GM18508 (cell line): ENCODE data around the gene ROR2.
"Not testable (repeated sequence)": the region's sequence is repeated elsewhere in the genome, so short reads cannot be mapped to it uniquely, and the experiment has no call there.

Experiments used
- ATAC-seq: cut with Tn5 transposase; IDR thresholded peaks from one replicate; pipeline ENCODE4 v1.9.1; 2021; ENCODE audit warnings: moderate number of reproducible peaks; ENCODE audit not compliant: insufficient read depth, unreplicated experiment

ROR2 gene

DNA sequence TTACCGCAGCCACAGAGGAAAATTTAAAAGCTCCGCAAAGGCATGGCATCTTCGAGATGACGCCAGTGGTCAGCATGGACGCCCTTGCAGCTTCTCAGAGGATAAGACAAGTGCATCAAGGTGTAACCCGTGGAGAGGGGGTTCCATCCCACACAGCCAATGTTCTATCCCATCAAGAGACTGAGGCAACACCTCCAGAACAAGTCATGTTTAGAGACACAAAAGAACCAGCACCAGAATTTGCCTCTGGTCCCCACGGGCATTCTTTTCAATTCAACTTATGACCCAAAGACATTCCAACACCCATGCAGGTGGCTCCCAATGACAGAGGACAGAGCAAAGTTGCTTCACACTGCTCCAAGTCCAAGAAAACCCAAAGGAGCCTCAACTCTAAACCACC is 20.7 kb downstream of the ROR2 start:
- ATAC-seq = no peak

DNA sequence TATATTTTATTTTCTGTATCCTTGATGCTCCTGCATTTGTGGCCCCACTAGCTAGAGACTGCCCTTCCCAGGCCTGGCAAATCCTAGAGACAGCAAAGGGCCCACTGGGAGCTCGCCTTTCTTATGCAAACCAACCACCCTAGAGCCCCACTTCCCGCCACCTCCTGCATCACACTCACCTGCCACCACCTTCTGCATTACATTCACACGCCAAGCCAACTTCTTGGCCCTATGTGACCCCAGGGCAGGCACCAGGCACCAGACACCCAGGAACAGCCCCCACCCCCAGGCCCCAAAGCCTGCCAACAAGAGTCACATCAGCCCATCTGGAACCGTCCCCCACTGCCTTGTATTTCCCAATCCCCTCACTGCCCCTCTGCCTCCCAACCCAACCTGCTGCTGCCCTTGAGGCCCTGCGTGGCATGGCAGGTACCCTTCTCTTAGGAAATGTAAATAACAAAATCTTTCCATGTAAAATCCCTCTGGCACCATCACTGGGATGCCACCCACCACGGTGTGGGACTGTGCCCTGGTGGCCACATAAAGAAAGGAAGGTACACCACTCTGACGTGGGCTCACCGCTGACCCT is 22.0 kb downstream of the ROR2 start:
- ATAC-seq = no peak

DNA sequence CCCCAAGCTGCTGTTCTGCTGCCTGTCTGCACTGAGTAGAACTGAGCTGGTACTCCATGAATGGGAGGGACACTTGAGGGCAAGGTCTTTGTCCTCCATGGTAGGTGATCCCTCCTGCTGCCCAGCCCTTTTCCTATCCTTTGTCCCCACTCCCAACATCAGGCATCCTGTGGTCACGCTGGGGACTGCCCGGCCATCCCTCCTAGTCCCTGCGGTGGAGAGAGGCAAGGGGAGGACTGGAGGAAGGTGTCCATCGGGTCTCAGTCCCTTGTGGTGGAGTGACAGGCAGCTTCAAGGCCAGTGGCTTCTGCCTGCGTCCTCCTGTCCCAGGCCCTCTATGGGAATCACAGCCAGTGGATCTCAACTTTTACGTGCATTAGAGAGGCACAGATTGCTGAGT is 25.9 kb downstream of the ROR2 start:
- no peak for ATAC-seq

DNA sequence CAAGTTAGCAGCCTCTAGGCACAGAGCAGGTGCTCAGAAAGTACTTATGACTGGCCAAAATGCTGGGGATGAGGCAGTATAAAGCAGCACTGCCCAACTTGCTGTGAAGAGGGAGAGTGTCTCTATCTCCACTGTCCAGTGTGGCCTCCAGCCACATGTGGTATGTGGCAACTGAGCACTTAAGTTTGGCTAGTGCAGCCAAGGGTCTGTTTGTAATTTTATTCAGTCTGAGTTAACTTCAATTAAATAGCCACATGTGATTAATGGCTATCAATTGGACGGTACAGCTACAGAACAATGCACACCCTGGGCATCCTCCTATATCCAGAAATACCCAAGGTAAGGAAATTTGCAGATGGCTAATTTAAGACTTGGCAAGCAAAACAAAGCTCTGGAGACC is 26.9 kb downstream of the ROR2 start:
- no peak for ATAC-seq

DNA sequence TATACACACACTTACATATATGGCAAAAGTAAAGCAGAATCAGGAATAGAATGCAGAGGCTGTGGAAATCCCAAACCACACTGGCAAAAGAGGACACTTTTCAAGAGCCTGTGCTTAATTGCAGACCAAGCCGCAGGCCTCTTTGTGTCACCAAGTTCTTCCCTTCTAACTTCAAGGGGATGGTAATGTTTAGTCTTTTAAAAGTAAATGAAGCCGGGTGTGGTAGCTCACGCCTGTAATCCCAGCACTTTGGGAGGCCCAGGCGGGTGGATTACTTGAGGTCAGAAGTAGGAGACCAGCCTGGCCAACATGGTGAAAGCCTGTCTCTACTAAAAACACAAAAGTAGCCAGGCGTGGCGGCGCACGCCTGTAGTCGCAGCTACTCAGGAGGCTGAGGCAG is 28.7 kb downstream of the ROR2 start:
- ATAC-seq = no peak

DNA sequence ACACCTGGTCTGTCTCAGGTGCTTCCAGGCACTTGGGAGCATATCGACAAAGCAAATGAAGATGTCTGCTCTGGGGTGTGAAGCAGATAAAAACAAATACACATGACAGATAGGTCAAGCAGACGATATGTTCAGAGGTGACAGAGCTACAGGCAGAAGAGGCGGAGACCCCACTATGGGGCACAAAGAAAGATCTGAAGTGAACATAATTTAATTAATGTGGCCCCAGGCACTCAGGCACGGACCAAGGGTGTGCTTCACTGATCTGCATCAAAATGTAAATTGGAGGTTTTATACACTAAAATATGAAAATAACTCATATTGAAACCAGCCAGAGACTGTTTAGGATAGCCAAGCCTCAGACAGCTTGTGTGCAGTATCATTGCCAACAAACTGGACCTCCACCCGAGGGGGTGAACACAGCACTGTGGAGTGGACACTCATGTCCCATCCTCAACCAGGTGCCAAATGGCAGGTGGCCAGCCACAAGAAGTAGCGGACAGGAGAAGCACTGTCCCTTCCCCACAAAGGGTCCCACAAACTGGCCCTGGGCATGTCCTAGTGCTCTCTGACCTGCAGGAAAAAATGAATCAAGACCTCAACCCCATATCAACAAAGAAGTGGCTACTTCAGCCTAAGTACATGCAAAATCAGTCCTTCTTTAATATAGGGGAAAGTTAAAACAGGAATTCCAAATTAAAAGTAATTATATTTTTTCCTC is 29.2 kb downstream of the ROR2 start:
- ATAC-seq = no peak

DNA sequence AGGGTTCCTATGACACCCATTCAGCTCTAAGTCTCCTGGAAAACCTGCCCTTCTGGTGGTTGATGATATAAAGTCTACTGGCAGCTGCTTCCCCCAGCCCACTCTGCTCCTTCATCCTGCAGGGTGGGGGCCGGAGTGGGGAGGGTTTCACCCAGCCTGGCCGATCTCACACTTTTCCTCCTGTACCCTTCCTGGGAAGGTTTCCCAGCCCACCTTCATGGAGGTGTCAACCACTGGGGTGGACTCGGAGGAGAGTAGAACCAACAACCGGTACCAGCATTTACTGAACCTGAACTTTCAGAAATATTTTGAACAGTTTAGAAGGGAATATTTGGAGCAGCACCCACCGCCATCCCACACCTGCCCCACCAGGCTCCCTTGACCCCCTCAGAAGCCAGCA is 30.4 kb downstream of the ROR2 start:
- ATAC-seq = no peak

DNA sequence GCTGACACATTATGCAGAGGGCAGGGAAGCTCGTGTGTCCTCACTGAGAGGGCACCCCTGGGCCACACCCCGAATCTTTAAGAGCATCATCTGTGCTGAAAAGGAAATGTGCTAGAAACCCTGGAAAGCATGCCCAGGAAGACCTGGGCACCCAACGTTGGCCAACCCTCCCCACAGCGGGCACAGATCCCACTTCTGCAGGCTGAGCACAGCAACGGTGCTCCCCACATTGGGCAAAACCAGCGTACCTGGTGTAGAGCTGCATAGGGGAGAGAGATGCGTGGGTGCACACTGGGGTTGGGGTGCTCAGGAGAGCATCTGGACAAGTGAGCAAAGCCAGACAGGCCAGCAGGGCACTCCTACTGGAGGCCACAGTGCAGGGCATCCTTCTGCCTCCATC is 32.6 kb downstream of the ROR2 start:
- no peak for ATAC-seq

DNA sequence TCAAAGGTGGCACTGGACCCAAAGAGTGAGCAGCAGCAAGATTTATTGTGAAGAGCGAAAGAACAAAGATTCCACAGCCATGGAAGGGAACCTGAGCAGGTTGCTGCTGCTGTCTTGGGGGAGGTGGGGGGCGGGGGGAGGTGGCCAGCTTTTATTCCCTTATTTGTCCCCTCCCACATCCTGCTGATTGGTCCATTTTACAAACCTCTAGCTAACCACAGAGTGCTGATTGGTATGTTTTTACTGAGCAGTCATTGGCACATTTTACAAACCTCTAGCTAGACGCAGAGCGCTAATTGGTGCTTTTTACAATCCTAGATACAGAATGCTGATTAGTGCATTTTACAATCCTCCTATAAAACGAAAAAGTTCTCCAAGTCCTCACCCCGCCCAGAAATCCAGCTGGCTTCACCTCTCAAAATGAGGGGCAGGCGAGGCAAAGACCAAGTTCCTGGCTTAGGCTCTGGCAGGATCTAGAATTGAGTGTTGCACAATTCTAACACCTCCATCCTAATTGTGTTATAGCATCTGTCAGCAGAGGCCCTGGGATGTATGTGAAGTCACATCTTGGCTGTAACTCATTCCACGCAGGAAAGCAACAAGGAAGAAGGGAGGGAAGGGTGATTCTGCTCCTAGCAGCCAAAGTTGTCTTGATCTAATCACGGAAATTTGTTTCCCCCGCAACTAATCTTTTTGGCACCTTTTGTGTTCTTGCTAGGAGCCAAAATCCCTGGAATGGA is 34.3 kb downstream of the ROR2 start:
- no peak for ATAC-seq

DNA sequence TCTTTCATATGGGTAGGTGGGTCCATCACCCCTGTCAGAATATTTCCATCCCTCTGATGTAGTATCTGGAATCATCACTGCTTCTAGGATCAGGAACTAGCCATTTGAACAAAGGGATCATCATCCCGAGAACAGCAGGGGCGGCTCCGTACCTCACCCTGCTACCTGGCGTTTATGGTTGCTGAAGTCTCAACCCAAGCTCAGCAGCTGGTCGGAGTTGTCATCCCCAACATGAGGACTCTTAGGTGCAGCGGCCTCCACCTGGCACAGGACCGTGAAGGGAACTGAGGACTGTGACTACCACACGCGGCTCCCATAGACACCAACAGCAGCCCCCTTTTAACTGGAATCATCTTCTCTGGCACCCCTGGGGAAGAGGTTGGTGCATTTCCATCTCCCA is 35.1 kb downstream of the ROR2 start:
- ATAC-seq = no peak

DNA sequence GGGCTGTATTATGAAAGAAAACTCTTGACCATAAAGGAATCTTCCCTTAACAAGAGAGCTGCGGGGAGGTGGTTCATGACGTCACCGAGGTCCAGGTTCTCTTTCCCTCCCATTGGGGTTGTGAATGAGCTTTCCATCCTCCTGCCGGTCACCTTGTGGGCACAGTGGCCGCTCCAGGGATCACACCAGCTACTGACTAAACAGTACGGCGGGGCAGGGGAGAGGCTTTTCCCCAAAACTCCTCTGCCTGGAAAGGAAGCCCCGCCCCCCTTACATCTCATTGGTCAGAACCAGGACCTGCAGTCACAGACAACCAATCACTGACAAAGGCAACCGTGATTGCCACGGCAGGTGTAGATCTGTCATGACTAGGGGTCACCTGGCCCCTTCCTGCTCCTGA is 35.6 kb downstream of the ROR2 start:
- ATAC-seq = no peak

DNA sequence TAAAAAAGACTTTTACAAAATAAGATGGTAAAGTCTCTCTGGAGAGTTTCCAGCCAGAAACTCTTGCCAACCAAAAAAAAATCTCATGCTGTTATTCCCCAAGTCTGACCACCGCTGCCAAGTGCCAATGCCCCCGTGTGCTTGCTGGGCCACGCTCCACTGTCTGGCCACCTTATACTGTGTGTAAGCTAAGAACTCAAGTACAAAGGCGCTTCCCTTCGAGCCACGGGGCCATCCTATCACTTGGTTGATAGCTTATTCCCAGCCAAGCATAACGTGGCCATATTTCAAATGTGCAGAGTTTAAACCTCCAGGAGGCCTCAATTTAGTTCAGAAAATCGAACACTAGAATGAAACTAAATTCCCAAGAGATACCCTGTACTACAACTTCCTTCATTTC is 36.0 kb downstream of the ROR2 start:
- no peak for ATAC-seq

DNA sequence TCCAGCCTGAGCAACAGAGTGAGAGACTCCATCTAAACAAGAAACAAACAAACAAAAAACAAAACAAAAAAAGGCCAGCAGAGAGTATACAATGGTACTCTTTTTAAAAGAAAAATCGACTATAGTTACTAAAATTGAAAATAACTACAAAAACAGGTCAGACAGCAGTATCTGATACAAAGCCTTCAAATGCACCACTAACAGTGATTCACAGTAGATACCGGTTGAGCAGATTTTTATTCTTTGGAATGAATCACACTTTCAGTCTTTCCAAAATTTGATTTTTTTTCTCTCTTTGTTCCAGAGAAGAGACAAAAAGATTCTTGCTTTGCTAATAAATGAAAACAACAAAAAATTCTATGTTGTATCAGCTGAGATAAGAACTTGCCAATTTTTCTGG is 36.9 kb downstream of the ROR2 start:
- ATAC-seq = no peak

DNA sequence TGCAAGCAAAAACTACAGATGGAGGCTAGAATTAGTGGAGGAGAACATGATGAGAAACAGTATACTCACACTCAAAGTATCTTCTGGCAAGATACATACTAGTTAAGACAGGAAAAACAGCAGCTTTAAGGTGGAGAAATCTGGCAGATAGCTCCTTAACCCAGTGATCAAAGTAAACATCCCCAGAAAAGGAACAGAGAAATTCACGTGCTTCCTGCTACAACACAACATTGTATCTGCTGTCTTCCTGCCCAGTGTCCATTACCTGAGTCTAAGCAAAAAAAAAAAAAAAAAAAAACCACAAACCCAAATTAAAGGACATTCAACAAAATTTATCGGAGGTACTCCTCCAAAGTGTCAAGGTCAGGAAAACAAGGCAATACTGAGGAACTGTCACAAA is 38.4 kb downstream of the ROR2 start:
- ATAC-seq = no peak

DNA sequence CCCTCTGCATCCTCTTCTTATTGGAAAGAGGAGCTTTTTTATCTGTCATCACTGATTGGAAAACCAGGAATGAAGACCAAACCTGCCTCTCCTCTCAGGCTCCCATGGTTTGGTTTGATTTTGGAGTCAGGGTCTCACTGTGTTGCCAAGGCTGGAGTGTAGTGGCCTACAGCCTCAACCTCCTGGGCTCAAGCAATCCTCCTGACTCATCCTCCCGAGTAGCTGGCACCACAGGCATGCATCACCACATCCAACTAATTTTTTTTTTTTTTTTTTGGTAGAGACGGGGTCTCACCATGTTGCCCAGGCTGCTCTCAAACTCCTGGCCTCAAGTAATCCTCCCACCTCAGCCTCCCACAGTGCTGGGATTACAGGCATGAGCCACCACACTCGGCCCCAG is 40.8 kb downstream of the ROR2 start:
- not testable (repeated sequence) for ATAC-seq

DNA sequence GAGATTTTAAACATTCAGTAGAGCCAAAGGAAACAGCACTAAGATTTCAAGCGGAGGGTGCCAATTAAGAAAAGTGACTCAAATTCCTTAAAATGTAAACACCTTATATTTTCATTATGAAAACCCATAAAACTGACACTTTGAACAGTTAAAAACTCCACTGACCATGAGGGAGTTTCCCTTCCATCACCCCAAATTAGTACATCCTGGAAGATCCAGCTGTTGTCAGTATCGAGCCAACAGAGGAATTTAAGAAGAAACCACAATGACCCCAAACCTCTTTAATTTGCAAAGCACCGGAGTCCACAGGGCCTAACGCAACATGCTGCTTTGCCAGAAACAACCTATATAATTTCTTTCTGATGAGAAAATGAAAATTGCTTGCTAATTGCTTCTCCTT is 41.3 kb downstream of the ROR2 start:
- no peak for ATAC-seq

DNA sequence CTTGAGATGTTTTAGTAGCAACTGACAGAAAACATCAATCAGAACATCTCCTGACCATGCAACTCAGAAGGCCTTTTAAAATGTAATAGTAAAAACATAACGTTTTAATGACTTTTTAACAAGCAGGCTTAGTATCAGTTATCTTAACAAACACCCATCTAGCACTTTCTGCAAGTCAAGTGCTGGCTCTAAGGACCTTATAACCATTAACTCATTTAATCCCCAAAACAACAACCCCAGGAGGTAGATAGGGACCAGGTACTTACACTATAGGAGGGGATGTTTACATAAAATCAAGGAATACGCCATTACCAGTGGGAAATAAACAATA is 41.8 kb downstream of the ROR2 start:
- ATAC-seq = no peak

DNA sequence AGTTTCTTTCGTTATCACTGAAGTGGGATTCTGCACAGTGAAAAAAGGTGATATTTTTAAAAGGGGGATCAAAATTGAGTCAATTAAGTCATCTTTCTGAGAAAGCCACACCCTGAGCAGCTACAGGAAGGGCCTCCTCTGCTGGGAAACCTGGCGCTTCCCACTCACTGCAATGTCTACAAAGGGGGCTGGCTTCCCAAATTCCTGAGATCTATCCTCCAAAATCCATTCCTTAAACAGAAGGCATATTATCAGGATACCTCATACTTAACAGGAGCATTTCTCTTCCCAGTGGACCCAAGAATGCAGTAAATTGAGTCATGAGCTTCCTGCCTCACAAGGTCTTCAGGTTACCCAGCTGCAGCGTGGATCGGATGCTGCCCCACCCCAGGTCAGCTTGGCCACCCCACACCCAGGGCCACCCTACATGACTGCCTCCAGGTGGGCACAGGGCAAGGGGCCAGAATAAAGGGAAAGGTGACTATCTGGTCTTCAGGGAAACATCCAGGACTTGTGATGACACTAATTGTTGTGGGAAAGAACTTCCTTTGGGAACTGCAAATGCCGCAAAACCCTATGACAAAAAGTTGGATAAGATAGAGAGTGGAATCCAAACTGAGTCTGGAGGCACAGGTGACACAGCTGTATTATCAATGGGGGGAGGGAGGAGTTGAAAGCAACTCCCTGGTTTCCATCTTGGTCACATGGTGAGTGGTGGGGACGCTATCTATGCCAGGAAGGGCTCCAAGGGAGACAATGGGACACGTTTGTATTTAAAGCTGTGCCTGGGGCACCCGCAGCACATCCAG is 42.3 kb downstream of the ROR2 start:
- no peak for ATAC-seq

DNA sequence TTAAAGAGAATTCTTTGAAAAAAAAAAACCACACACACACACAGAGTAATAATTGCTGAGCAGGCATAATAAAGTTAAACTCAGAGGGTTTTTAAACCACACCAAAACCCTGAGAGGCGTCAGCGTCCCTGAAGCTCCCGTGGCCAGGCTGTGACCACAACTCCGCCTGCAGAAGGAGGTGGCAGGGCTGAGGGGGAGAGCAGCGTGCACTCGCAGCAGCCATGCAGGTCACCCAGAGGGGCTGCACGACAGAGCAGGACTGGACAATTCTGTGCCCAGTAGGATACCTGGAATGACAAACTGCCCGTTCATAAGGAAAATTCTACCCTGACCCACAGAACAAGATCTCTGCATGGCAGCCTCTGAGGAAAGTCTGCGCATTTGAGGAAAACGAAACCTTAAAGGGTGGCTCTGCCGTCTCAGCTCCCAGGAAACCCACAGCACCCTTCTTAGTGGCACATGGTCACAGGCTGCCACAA is 44.0 kb downstream of the ROR2 start:
- ATAC-seq = no peak

DNA sequence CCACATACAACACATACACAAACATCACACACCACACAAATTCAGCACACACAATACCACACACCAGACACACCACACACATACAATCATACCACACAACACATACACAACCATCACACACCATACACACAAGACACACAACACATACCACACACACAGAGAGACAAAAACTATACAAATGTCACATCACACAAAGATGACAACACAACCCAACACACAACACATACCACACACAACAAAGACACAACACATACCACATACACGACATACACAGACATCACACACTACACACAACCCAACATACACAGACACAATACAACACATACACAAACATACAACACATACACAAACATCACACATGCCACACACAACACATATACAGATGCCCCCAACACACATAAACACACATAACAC is 44.8 kb downstream of the ROR2 start:
- ATAC-seq = no peak
